DND-41 (cell line): ENCODE results near the gene DNAJC28.

ENCODE experiments used
- CTCF ChIP-seq: IDR thresholded peaks from 2 replicates; pipeline ENCODE4 v1.5.1; 2012; ENCODE audit warnings: borderline replicate concordance, low read length, moderate library complexity, mild to moderate bottlenecking; ENCODE audit not compliant: poor library complexity, severe bottlenecking; ENCODE audit errors: extremely low read depth
- EZH2 ChIP-seq: IDR thresholded peaks from 3 replicates; pipeline ENCODE4 v1.6.1; 2012; ENCODE audit warnings: borderline replicate concordance, low read depth, mild to moderate bottlenecking, moderate library complexity, low read length, inconsistent platforms; ENCODE audit not compliant: severe bottlenecking

DNA sequence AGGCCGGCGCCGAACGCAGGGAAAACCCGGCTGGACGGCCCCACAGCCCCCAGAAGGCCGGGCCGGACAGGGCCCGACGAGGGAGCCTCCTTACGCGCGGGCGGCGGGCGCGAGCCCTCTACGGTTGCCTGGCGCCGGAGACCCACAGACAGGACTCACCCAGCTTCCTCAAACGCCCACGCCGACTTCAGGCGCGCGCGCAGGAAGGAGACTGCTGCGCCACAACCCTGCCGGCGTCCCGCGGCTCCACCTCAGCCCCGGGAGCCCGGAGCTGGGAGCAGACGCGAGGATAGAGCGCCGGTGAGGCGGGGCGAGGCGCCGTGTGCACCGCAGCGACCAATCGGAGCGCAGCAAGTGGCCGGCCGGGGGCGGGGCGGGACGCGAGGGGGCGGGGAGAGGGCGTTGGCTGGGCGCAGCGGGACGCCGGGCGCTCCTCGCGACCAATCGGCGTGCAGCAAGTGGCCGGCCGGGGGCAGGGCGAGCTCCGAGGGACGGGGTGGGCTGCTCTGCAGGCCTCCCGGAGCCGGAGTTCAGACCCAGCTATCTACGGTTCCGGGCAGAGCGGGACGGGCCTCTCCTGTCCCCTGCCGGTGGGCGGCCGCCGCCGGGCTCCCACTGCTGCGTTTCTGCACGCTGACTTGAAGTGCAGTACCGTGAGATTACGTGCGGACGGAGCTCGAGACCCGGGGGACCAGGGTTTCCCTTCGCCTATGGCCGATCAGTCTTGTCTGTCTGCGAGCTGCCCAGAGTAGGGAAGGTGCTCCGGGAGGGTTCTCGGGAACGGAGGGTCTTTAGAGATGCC, 11.6 kb downstream of the DNAJC28 start, which contains the start of gene TMEM50B:
- TF ChIP-seq CTCF (peak; percentile 49), EZH2 (no peak)
